ENCODE results near the gene LMX1B.
A peak's percentile ranks its signal among the peaks of the same experiment; 100 is the strongest.

The LMX1B gene

GRCh38 chr9:126661122-126661520 lies 47.4 kb downstream of the LMX1B start:
- DNase-seq: no peak

DNA sequence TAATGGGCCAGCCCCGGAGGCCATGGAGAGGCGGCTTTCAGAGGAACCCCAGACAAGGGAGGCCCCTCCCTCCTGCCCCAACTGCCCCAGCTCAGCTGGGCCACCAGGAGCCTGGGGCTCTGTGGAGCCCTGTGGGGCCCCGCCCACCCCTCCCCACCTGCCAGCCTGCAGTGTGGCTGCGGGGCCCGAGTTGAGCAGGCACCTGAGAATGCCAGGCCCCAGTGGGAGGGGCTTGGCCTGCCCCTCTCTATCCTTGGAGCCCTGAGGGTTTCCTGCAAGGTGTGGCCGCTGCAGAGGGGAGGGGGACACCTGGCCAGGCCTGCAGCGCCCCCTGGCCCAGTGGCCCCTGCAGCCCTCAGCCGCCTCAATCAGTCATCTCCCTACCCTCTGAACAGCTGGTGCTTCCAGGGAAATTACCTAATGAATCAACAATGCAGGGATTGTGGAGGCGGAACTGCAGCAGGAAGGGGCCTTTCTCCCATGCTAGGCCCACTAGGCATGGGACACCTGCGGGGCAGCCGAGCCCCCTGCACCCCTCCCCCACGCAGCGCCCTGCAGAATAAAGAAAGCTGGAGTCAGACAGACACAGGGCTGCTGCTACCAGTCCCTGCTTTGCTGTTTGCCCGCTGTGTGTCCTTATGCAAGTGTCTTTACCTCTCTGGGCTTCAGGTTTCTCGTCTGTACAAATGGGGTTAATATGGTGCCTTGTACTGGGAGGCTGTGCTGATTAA lies 48.0 kb downstream of the LMX1B start:
- no peak for DNase-seq

GRCh38 chr9:126663661-126664072 lies 49.9 kb downstream of the LMX1B start:
- DNase-seq: no peak

DNA sequence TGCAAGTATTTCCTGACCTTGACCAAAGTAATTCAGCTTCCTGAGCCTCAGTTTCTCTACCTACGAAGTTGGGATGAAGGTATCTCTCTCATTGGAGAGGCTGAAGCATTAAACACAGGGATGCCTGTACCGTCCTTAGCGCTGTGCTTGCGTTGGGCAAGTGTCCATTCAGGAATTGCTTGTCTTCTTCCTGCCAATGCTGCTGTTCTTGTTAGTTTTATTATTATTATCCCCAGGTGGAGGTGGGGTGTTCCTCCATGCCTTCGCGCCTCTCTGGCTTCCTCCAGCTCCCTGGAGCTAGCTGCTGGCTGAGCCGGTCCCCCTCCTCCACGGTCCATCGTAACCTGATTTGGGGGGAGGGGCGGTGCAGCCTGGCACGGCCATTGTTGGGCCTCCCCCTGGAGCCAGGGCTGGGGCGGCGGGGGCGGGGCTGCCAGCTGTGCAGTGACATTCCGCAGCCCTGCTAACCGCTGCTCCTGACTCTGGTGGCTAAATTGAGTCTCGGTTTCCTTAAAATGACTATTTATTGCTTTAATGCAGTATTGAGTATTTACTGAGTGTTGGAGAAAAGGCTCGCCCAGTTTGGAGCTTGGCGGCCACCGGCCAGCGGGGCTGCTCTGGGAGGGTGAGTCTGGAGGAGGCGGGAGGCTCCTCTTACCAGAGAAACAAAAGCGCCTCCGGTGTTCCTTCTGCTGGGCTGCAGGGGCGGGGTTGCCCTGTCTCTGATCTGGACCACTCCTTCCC lies 51.3 kb downstream of the LMX1B start:
- DNase-seq: no peak

DNA sequence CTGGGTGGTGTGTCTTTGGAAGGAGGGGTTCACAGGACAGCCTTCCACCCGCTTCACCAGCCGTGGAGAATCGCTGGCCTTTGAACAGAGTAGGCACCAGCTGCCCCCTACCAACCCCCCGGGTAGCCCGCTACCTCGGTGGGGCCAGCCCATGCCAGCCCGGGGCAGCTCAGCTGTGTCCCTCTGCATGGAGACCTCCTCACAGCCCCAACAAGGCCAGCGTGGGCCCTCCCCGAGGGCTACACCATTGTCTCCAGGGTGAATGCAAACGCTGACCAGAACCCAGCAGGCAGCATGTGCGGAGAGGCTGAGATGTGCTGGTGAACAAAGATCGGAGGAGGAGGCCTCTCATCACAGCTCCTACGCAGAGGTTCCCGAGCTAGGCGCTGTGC lies 51.9 kb downstream of the LMX1B start:
- DNase-seq: no peak

DNA sequence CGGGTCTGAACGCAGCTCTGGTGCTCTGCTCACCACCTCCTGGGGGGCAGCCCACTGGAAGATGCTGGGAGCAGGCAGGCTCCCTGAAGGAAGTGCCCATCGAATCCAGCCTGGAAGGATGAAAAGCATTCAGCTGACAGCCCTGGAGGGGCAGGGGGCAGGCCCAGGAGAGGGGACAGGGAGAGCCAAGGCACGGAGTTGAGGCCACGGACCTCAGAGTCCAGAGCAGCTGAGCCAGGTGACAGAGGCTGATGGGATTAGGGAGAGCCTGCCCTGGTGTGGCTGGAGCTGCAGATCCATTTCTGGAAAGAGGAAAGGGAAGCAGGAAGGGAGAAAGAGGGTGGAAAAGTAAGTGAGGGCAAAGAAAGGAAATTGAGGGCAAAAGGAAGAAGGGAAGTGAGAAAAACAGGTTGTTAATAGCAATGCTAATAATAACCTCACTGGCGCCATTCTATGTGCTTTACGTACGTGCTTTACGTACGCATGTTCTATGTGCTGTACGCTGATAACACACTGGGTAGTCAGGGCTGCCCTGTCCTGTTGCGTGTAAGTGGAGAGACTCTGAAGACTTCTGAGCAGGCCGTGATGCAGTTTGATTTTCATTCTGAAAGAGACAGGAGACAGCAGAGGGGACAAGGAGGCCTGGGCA lies 52.6 kb downstream of the LMX1B start:
- DNase-seq: no peak

GRCh38 chr9:126667190-126668055 lies 53.7 kb downstream of the LMX1B start:
- DNase-seq: no peak

- DNase-seq: no peak
These were observed 54.3 kb downstream of the LMX1B start for GRCh38 chr9:126668058-126668457.

GRCh38 chr9:126669108-126669507 lies 55.4 kb downstream of the LMX1B start:
- no peak for DNase-seq

GRCh38 chr9:126670270-126670669 lies 56.5 kb downstream of the LMX1B start:
- DNase-seq: no peak

GRCh38 chr9:126671381-126671831 lies 57.7 kb downstream of the LMX1B start:
- DNase-seq: no peak

GRCh38 chr9:126671983-126672382 lies 58.3 kb downstream of the LMX1B start:
- DNase-seq: no peak

GRCh38 chr9:126672634-126673284 lies 59.0 kb downstream of the LMX1B start:
- no peak for DNase-seq

- peak; percentile 5 for DNase-seq
These were observed 60.1 kb downstream of the LMX1B start for GRCh38 chr9:126673689-126674364.

GRCh38 chr9:126674365-126675146 lies 60.8 kb downstream of the LMX1B start:
- DNase-seq: no peak

DNA sequence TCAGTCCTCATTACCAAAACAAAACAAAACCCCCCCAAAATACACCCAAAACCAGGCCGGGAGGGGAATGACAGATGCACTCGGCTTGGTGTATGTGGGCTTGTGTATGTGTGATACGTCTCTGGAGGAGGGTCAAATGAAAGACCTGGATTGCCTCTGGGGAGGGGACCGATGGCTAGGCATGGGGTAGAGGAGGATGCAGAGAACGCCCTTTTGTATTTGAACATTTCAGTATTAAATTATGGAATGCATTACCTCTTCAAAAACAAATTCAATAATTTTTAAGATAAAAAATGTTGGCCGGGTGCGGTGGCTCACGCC lies 61.4 kb downstream of the LMX1B start:
- DNase-seq: no peak

DNA sequence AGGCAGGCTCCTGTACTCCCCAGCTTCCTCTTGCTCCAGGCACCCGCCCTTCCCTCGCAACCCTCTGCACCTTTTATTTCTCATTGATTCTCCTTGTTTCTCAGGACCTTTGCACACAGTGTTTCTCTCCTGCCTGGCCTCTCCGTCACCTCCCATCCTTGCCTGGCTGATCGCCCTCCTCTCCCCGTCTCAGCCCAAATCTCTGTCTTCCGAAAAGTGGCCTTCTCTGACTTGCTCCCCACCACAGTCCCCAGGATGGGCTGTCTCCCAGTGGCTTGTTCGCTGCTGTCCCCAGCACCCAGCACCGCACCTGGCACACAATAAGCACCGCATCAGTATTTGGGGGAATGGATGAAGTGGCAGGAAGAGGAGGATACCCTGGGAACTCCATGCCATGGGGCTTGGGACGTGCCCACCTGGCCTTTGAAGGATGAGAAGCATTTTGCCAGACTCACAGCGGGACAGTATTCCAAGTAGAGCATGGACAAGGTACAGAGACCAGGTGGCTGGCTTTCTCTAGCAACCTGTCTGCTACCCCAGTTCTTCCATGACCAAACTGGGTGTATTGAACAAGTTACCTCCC lies 62.5 kb downstream of the LMX1B start:
- DNase-seq: no peak

DNA sequence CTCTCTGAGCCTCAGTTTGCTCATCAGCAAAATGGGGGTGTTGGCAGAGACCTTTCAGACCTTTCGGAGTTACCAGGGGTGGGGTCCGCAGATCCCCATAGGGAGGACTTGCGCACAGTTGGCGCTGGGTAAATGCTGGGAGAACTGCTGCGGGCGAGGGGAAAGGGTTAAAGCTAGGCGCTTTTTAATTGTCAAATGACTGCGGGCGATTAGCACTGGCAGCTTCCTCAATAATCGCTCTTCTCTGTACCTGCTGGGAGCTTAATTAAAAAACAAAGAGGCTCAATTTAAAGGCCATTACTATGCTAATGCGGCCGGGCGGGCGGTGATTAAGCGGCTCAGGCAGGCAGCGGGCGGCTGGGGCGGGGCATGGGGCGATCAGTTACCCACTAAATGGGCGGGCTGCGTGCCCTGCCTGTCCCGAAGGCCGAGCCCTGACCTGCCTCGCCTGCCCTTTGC lies 63.0 kb downstream of the LMX1B start:
- no peak for DNase-seq

DNA sequence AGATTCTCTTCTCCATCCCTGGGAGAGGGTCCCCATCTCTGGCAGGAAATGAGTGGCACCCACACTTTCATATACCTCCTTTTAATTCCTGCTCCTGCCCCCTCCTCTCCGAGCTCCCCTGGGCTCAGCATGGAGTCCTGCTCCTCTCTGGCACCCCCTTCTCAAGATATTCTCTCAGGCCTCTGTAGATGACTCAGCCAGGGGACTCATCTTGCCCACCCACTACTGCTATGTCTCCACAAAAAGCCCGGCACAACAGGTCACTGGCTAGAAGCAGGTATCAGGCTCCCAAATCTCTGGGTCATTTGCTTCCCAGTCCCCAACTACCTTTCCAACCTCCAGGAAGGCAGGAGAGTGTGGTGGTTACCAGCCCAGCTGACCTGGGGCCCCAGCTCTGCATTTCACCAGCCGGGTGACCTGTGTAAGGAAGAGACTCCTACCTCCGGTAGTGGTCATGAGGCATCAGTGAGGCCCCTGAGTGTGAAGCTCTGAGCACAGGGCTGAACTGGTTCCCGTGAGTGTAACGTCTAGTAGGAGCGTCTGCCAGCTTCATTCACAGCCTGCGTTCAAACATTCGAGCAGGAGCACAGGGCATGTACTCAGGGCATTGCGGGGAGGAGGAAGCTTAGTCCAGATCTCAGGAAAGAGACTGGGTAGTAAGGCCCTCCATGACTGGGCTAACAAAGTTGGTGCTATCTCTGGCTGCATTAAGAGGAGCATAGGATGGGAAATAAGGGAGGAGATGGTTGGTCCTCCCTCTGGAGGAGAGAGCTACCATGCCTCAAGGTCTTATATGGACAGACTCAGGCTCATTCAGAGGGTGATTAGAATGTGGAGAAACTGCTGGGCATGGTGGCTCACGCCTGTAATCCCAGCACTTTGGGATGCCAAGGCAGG lies 63.7 kb downstream of the LMX1B start:
- no peak for DNase-seq
